Nephron (organoid): ENCODE results near the gene VRK3.

Experiments used
- H3K27ac Mint-ChIP-seq, 3 experiments: 2 replicates each; pipeline ENCODE4 v1.8.0; 2020; ENCODE audit warnings: mixed read lengths in 3 of 3, mild to moderate bottlenecking in 2 of 3, moderate library complexity in 1 of 3
- H3K27me3 Mint-ChIP-seq: 2 replicates; pipeline ENCODE4 v1.8.0; 2021; ENCODE audit warnings: low read depth, mild to moderate bottlenecking, moderate library complexity, mixed read lengths
- H3K36me3 Mint-ChIP-seq: 2 replicates; pipeline ENCODE4 v1.8.0; 2020; ENCODE audit warnings: low read depth, mixed read lengths
- H3K4me1 Mint-ChIP-seq: 2 replicates; pipeline ENCODE4 v1.8.0; 2020; ENCODE audit warnings: mixed read lengths
- H3K4me3 Mint-ChIP-seq, 3 experiments: 2 replicates each; pipeline ENCODE4 v1.8.0; 2020; ENCODE audit warnings: mild to moderate bottlenecking in 3 of 3, mixed read lengths in 3 of 3, moderate library complexity in 2 of 3
- H3K9me3 Mint-ChIP-seq: 2 replicates; pipeline ENCODE4 v1.8.0; 2020; ENCODE audit warnings: mixed read lengths
- TF ChIP-seq, protein P1 (sequence below), 3 experiments: fragments of 200-600 bp; sonication (generic); IDR thresholded peaks; one replicate each; pipeline ENCODE4 v1.5.0; 2021; ENCODE audit warnings: antibody characterized with exemption in 3 of 3; ENCODE audit not compliant: unreplicated experiment in 3 of 3

VRK3 gene

DNA sequence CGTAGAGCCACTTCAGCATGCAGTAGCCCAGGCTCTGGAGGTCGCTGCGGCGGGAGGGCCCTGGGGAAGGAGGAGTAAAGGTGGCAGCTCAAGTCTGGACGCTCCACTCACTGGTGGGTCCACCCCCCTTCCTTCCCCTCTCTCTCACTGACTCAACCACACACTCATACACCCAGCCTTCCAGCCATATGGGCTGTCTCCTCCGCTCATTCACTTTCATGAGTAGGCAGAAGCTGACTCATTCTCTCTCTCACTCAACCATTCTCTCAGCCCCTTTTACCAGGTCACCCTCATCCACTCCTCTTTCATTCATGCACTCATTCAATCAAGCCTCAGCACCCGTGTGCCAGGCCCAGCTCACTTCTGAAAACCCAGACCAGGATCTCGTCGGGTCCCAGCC is 36.7 kb downstream of the VRK3 start:
- peaks cover 3% of the 10 kb centered on the region for H3K27me3 Mint-ChIP-seq
- no peak overlapping the region for H3K4me3 Mint-ChIP-seq
- TF ChIP-seq, protein P1, sequence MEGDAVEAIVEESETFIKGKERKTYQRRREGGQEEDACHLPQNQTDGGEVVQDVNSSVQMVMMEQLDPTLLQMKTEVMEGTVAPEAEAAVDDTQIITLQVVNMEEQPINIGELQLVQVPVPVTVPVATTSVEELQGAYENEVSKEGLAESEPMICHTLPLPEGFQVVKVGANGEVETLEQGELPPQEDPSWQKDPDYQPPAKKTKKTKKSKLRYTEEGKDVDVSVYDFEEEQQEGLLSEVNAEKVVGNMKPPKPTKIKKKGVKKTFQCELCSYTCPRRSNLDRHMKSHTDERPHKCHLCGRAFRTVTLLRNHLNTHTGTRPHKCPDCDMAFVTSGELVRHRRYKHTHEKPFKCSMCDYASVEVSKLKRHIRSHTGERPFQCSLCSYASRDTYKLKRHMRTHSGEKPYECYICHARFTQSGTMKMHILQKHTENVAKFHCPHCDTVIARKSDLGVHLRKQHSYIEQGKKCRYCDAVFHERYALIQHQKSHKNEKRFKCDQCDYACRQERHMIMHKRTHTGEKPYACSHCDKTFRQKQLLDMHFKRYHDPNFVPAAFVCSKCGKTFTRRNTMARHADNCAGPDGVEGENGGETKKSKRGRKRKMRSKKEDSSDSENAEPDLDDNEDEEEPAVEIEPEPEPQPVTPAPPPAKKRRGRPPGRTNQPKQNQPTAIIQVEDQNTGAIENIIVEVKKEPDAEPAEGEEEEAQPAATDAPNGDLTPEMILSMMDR (IDR thresholded peaks at IDR 0.05; ENCODE audit: unreplicated experiment in 3 of 3): no peak
- H3K4me1 Mint-ChIP-seq: no peaks in the 10 kb centered on the region
- no peak overlapping the region for H3K27ac Mint-ChIP-seq
- no peaks in the 10 kb centered on the region for H3K9me3 Mint-ChIP-seq
- H3K36me3 Mint-ChIP-seq: peaks cover 52% of the 10 kb centered on the region

DNA sequence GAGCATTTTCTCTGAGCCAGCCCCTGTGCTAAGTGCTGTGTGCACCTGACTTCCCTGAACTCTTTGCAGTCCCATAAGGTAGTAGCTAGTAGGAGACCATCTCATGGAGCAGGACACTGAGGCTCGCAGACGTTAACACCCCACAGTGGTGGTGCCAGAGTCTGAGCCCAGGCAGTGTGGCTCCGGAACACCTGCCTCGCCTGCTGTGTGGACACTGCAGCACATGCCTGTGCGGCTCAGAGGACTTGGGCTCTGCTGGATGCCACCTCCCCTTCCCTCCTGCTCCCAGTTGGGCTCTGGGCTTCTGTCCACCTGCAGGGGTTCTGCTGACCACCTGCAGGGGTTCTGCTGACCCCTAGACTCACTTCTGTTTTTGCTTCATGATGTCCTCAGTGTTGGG is 37.2 kb downstream of the VRK3 start:
- Mint-ChIP-seq H3K4me3 (no peak overlapping the region), H3K4me1 (no peaks in the 10 kb centered on the region), H3K27me3 (peaks cover 3% of the 10 kb centered on the region), H3K36me3 (peaks cover 49% of the 10 kb centered on the region), H3K9me3 (no peaks in the 10 kb centered on the region), H3K27ac (no peak overlapping the region)
- TF ChIP-seq, protein P1 (IDR thresholded peaks at IDR 0.05; ENCODE audit: unreplicated experiment in 3 of 3): no peak

DNA sequence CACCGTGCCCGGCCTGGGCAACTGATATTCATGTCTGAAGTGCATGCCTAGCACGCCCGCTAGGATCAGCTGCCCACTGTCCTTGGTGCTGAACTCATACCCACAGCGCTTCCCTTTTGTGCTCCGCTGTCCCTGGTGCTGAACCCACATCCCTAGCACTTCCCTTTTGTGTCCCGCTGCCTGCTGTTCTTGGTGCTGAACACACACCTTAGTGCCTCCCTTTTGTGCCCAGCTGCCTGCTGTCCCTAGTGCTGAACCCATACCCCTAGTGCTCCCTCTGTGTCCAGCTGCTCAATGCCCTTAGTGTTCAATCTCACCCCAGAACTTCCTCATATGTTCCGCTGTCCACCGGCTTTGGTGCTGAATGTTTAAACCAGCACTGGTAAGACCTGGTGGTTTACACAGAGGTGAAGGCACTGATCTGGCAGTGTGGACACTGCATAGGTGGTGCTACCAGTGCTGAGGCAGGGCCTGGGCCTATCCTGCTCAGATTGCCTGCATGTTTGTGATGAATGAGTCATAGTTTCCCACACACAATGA is 37.9 kb downstream of the VRK3 start:
- Mint-ChIP-seq H3K9me3 (no peaks in the 10 kb centered on the region), H3K27ac (no peak overlapping the region), H3K27me3 (peaks cover 3% of the 10 kb centered on the region), H3K4me1 (no peaks in the 10 kb centered on the region), H3K4me3 (no peak overlapping the region), H3K36me3 (peaks cover 42% of the 10 kb centered on the region)
- TF ChIP-seq, protein P1 (IDR thresholded peaks at IDR 0.05; ENCODE audit: unreplicated experiment in 3 of 3): no peak

DNA sequence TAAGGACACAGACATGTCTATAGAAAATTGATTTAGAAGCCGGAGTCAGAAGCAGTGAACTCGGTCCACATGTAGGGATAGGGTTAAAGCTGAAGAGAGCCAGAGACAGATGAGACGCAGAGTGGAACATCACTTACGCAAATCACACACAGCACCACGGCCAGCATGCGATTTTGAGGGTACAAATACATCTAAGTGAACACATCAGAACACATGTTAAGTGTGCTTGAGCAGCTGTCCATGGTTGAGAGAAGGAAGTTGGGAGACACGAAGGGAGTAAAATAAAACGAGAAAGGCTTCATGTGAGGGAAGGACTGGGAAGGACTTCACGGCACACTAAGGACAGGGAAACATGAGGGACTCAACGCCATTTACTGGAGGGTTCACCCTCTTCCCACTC is 38.8 kb downstream of the VRK3 start:
- Mint-ChIP-seq H3K27me3 (peaks cover 3% of the 10 kb centered on the region), H3K36me3 (peaks cover 43% of the 10 kb centered on the region), H3K4me1 (no peaks in the 10 kb centered on the region), H3K4me3 (no peak overlapping the region), H3K27ac (no peak overlapping the region), H3K9me3 (no peaks in the 10 kb centered on the region)
- TF ChIP-seq, protein P1 (IDR thresholded peaks at IDR 0.05; ENCODE audit: unreplicated experiment in 3 of 3): no peak

DNA sequence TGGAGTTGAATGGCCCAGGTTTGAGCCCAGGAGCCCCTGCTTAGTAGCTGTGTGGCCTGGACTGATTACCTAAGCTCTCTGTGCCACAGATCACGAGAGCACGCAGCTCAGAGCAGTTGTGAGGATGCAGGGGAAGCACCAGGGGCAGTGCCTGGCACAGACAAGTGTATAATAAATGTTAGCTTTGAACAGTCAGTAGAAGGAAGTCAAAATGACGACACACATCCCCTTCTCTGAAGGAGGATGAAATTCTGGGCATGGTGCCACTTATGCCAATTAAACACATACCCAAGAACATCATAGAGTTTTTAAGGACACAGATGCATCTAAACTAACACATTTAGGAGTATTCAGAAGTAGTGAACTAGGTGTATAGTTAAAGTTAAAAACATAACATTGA is 39.3 kb downstream of the VRK3 start:
- no peak overlapping the region for H3K27ac Mint-ChIP-seq
- peaks cover 40% of the 10 kb centered on the region for H3K36me3 Mint-ChIP-seq
- H3K4me1 Mint-ChIP-seq: no peaks in the 10 kb centered on the region
- H3K9me3 Mint-ChIP-seq: no peaks in the 10 kb centered on the region
- TF ChIP-seq, protein P1 (IDR thresholded peaks at IDR 0.05; ENCODE audit: unreplicated experiment in 3 of 3): no peak
- peaks cover 3% of the 10 kb centered on the region for H3K27me3 Mint-ChIP-seq
- H3K4me3 Mint-ChIP-seq: no peak overlapping the region

DNA sequence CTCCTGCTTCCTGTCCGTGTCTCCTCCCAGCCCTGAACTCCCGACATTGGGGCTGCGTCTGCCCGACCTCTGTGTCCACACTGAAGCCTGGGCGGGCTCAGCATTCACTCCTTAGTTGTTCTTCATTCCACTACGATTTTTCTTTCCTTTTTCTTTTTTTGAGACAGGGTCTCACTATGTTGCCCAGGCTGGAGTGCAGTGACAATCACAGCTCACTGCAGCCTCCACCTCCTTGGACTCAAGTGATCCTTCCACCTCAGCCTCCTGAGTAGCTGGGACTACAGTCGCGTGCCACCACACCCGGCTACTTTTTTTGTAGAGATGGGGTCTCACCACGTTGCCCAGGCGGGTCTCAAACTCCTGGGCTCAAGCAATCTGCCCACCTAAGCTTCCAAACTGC is 40.7 kb downstream of the VRK3 start:
- H3K27me3 Mint-ChIP-seq: peaks cover 2% of the 10 kb centered on the region
- H3K27ac Mint-ChIP-seq: no peak overlapping the region
- no peaks in the 10 kb centered on the region for H3K4me1 Mint-ChIP-seq
- H3K9me3 Mint-ChIP-seq: no peaks in the 10 kb centered on the region
- H3K36me3 Mint-ChIP-seq: peaks cover 40% of the 10 kb centered on the region
- TF ChIP-seq, protein P1 (IDR thresholded peaks at IDR 0.05; ENCODE audit: unreplicated experiment in 3 of 3): no peak
- no peak overlapping the region for H3K4me3 Mint-ChIP-seq
